GM19035 (cell line): ENCODE measurements around the gene TRIM10.
A peak's percentile ranks its signal among the peaks of the same experiment; 100 is the strongest.

ENCODE experiments used
- ATAC-seq: cut with Tn5 transposase; IDR thresholded peaks from one replicate; pipeline ENCODE4 v1.9.1; 2021; ENCODE audit not compliant: unreplicated experiment

The TRIM10 gene

GRCh38 chr6:30160785-30161531, at the start of gene TRIM10:
TSS of gene TRIM10 (minus strand) at chr6:30161211. CDS start at chr6:30160858, 353 bp downstream.
- ATAC-seq = no peak

DNA sequence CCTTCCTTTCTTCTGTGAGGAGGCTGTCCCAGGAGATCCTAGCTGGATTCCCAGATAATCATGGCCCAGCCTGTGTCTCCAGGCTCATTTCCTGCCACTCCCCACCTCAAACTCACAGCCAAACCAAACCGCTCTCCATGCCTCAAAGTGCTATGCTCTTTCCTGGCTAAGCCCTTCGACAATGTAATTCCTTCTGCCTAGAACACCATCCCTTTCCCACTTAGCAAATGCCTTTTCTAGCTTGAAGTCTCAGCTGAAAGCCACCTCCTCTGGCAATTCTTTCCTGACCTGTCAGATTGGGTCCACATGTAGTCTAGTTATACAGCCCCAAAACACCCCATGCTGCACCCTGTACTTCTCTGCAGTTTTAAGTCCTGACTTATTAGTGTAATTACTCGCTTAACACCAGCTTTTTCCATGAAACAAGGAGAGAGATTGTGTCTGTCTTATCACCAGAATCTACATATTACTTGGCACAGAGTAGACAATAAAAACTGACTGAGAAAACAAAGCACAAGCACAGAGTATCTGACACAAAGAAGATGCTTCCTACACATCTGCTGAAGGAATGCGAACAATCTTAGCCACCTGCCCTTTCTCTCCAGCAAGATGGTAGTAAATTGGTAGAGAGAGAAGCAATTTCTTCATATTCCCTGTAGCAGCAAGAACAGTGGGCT, 46.7 kb upstream of the TRIM10 start:
- no peak for ATAC-seq

- ATAC-seq = no peak
These were observed 46.0 kb upstream of the TRIM10 start for GRCh38 chr6:30206799-30207618.

- no peak for ATAC-seq
These were observed 45.1 kb upstream of the TRIM10 start for GRCh38 chr6:30206152-30206551.

GRCh38 chr6:30204116-30204515, 43.1 kb upstream of the TRIM10 start:
- ATAC-seq = no peak

- ATAC-seq = no peak
These were observed 41.4 kb upstream of the TRIM10 start for GRCh38 chr6:30202366-30202765.

DNA sequence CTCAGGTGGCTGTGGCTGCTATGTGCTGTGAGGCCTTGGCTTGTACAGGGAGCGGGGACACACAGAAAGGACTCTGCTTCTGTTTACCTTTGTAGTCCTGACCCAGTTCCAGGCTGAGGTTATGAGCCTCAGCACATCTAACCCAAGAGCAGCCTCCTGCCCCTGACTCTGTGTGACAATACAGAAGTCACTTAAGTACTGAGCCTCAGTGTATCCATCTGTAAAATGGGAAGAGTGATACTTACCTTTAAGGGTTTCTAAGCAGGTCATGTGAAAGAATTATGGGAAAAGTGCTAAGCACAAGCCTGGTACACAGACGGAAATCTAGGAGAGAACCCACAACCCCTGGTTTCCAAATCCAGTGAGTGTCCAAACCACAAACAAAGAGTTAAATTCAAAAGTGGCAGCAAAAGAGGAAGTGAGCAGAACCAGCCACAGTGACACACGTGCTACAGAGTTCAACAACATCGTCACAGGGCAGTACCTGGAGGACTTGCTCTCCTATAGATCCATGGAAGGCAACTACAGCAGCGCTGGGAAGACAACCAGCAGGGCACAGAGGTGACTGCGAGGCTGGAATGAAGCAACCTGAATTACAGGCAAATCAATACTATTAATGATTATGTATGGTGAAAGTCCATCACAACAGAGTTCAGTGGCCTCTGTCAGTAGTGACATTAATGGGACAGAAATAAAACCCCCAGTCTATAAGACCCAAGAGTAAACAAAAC, 39.7 kb upstream of the TRIM10 start:
- ATAC-seq = peak; percentile 75

GRCh38 chr6:30198166-30199084, 37.4 kb upstream of the TRIM10 start:
- ATAC-seq = no peak

DNA sequence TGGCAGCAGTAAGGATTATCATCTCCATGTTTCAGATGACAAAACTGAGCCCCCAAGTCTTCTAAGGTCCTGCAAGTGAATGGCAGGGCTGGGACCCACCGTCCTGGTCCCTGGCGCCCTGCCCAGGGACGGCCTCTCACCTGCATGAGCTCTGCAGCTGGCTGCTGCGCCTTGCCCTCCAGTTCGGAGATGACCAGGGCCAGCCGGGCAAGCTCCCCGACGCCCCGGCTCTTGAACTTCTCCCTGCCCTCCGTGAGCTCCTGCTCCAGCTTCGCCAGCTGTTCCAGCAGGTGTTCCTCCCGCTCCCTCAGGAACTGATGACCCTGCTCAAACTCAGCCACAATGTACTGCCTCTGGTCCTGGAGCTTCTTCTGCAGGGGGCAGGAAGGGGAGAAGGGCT, 35.4 kb upstream of the TRIM10 start:
- ATAC-seq = no peak

GRCh38 chr6:30195951-30196350, 34.9 kb upstream of the TRIM10 start:
- ATAC-seq = no peak

- ATAC-seq = no peak
These were observed 34.0 kb upstream of the TRIM10 start for GRCh38 chr6:30194797-30195690.

DNA sequence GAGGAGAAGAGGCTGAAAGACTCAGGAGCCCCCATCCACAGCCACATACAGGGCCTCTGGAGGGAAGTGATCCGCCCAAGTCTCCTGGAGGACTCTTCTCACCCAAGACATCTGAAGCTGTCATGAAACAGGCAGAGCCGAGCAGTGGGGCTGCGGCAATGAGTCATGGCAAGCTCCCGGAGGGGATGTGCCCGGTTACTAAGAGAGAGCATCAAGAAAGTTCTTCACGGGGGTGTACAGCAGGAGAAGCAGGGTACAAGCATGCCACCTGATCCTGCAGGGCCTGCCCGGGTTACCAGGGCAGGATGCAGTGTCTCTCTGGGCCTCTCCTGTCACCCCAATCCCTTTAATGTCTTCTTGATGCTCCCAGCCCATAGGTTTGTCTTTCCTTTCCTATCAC, 31.1 kb upstream of the TRIM10 start:
- no peak for ATAC-seq

GRCh38 chr6:30188541-30188940, 27.5 kb upstream of the TRIM10 start:
- ATAC-seq = no peak

DNA sequence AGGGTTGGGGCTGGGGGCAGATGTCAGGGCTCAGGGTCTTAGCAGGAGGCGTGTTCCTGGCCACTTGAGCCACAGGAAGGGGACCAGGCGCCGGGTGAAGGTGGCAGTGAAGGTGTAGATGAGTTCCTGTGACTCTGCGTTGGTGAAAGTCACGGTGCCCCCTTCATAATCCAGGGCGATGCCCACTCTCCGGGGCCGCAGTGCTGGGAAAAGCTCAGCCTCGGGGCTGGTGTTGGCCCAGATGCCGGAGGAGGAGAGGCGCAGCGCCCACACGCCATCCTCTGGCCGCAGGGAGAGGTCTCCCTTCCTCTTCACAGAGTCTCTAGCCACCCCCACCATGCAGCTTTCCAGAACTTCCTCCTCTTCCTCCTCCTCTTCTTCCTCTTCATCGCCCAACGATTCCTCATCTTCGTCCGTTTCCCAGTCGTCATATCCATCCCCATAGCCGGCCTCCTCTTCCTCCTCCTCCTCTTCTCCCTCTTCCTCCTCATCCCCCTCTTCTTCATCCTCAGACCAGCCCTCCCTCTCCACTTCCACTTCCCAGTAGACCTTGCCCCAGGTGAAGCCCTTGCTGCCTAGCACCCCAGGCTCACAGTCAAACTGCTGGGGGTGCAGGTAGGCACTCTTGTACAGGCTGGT, 25.0 kb upstream of the TRIM10 start:
- no peak for ATAC-seq

GRCh38 chr6:30184417-30185031, 23.5 kb upstream of the TRIM10 start:
- no peak for ATAC-seq

DNA sequence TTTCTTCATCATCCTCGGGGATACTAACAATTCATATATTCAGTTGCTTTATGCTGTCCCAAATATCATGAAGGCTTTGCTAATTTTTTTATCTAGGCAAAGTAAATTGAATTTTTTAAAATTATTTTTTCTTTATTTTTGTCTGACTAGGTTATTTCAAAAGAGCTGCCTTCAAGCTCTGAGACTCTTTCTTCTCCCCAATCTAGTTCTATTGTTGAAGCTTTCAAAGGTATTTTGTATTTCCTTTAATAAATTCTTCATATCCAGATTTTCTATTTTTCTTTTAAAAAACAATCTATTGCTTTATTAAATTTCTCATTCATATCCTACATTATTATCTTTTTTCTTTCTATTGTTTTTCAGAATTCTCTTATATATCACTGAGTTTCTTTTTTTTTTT, 19.1 kb upstream of the TRIM10 start:
- no peak for ATAC-seq

- no peak for ATAC-seq
These were observed 17.8 kb upstream of the TRIM10 start for GRCh38 chr6:30178837-30179236.

GRCh38 chr6:30175765-30176164, 14.8 kb upstream of the TRIM10 start:
- ATAC-seq = no peak
